ENCODE measurements around the gene ANKRD34A. TPM values are rescaled to one million over a fixed set of nuclear protein-coding genes. Genes with fewer than 3 reads are reported as not detected.

Gene ANKRD34A
- total and polyA plus RNA-seq, 2 of the 13 experiments (the other 11 are each of a cell fraction or from before 2014, with no cell fraction given): 0.05 to 0.07 TPM

DNA sequence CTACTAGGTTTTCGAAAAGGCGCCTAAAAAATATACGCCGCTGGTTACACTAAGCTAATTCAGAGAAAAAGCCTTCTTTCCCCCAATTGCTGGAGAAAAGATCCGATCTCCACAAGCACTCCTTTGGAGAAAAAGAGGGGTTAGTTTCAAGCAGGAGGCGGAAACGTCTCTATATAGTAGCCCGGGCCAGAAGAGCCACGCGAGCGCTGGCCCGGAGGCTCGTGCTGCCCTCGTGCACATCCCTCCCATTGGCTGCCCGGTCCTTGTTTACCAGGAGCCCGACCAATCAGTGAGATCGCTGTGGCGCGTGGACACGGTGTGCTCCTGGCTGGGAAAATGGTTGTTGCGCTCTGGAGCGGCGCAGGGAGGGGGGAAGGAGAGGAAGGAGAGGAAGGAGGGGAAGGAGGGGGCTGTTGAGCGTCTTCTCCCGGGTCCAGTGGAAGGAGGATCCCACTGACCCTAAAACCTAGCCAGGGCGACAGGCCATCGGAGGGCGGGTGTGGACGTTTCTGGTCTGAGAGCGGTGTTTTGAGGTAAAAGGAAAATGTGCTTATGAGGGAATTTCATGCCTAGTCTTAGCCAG is 32.1 kb upstream of the ANKRD34A start, which contains the start of gene TXNIP (continued):
- TF ChIP-seq, protein P1, sequence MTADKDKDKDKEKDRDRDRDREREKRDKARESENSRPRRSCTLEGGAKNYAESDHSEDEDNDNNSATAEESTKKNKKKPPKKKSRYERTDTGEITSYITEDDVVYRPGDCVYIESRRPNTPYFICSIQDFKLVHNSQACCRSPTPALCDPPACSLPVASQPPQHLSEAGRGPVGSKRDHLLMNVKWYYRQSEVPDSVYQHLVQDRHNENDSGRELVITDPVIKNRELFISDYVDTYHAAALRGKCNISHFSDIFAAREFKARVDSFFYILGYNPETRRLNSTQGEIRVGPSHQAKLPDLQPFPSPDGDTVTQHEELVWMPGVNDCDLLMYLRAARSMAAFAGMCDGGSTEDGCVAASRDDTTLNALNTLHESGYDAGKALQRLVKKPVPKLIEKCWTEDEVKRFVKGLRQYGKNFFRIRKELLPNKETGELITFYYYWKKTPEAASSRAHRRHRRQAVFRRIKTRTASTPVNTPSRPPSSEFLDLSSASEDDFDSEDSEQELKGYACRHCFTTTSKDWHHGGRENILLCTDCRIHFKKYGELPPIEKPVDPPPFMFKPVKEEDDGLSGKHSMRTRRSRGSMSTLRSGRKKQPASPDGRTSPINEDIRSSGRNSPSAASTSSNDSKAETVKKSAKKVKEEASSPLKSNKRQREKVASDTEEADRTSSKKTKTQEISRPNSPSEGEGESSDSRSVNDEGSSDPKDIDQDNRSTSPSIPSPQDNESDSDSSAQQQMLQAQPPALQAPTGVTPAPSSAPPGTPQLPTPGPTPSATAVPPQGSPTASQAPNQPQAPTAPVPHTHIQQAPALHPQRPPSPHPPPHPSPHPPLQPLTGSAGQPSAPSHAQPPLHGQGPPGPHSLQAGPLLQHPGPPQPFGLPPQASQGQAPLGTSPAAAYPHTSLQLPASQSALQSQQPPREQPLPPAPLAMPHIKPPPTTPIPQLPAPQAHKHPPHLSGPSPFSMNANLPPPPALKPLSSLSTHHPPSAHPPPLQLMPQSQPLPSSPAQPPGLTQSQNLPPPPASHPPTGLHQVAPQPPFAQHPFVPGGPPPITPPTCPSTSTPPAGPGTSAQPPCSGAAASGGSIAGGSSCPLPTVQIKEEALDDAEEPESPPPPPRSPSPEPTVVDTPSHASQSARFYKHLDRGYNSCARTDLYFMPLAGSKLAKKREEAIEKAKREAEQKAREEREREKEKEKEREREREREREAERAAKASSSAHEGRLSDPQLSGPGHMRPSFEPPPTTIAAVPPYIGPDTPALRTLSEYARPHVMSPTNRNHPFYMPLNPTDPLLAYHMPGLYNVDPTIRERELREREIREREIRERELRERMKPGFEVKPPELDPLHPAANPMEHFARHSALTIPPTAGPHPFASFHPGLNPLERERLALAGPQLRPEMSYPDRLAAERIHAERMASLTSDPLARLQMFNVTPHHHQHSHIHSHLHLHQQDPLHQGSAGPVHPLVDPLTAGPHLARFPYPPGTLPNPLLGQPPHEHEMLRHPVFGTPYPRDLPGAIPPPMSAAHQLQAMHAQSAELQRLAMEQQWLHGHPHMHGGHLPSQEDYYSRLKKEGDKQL (CRISPR knock-in tag; IDR thresholded peaks at IDR 0.05; ENCODE audit: low read depth): peak; percentile 68; the same call in 1 of the 2 replicates
- TF ChIP-seq HNRNPL (IDR thresholded peaks at IDR 0.05; ENCODE audit: low read depth, low read length) (no peak), ZNF12 (CRISPR knock-in tag; IDR thresholded peaks at IDR 0.05) (0 out of 2 replicates have a peak, but pooled peaks have one; percentile 9), GTF3A (CRISPR knock-in tag; conservative IDR thresholded peaks at IDR 0.05) (no peak; the same call in 1 of the 2 replicates), U2AF1 (optimal IDR thresholded peaks at IDR 0.05; ENCODE audit: low read depth, low read length) (no peak), PHF20 (CRISPR knock-in tag; IDR thresholded peaks at IDR 0.05) (0 out of 2 replicates have a peak, but pooled peaks have one; percentile 36)
- TF ChIP-seq, protein P2, sequence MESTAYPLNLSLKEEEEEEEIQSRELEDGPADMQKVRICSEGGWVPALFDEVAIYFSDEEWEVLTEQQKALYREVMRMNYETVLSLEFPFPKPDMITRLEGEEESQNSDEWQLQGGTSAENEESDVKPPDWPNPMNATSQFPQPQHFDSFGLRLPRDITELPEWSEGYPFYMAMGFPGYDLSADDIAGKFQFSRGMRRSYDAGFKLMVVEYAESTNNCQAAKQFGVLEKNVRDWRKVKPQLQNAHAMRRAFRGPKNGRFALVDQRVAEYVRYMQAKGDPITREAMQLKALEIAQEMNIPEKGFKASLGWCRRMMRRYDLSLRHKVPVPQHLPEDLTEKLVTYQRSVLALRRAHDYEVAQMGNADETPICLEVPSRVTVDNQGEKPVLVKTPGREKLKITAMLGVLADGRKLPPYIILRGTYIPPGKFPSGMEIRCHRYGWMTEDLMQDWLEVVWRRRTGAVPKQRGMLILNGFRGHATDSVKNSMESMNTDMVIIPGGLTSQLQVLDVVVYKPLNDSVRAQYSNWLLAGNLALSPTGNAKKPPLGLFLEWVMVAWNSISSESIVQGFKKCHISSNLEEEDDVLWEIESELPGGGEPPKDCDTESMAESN (CRISPR knock-in tag; conservative IDR thresholded peaks at IDR 0.05): peak; percentile 84
- TF ChIP-seq, protein P3, sequence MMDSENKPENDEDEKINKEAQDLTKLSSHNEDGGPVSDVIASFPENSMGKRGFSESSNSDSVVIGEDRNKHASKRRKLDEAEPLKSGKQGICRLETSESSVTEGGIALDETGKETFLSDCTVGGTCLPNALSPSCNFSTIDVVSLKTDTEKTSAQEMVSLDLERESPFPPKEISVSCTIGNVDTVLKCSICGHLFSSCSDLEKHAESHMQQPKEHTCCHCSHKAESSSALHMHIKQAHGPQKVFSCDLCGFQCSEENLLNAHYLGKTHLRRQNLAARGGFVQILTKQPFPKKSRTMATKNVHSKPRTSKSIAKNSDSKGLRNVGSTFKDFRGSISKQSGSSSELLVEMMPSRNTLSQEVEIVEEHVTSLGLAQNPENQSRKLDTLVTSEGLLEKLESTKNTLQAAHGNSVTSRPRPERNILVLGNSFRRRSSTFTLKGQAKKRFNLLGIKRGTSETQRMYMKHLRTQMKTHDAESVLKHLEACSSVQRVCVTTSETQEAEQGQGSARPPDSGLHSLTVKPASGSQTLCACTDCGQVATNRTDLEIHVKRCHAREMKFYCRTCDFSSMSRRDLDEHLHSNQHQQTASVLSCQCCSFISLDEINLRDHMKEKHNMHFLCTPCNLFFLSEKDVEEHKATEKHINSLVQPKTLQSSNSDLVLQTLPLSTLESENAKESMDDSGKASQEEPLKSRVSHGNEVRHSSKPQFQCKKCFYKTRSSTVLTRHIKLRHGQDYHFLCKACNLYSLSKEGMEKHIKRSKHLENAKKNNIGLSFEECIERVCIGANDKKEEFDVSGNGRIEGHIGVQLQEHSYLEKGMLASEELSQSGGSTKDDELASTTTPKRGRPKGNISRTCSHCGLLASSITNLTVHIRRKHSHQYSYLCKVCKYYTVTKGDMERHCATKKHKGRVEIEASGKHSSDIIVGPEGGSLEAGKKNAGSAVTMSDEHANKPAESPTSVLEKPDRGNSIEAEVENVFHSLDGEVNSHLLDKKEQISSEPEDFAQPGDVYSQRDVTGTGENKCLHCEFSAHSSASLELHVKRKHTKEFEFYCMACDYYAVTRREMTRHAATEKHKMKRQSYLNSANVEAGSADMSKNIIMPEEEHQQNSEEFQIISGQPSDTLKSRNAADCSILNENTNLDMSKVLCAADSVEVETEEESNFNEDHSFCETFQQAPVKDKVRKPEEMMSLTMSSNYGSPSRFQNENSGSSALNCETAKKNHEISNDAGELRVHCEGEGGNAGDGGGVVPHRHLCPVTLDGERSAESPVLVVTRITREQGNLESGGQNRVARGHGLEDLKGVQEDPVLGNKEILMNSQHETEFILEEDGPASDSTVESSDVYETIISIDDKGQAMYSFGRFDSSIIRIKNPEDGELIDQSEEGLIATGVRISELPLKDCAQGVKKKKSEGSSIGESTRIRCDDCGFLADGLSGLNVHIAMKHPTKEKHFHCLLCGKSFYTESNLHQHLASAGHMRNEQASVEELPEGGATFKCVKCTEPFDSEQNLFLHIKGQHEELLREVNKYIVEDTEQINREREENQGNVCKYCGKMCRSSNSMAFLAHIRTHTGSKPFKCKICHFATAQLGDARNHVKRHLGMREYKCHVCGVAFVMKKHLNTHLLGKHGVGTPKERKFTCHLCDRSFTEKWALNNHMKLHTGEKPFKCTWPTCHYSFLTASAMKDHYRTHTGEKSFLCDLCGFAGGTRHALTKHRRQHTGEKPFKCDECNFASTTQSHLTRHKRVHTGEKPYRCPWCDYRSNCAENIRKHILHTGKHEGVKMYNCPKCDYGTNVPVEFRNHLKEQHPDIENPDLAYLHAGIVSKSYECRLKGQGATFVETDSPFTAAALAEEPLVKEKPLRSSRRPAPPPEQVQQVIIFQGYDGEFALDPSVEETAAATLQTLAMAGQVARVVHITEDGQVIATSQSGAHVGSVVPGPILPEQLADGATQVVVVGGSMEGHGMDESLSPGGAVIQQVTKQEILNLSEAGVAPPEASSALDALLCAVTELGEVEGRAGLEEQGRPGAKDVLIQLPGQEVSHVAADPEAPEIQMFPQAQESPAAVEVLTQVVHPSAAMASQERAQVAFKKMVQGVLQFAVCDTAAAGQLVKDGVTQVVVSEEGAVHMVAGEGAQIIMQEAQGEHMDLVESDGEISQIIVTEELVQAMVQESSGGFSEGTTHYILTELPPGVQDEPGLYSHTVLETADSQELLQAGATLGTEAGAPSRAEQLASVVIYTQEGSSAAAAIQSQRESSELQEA (CRISPR knock-in tag; IDR thresholded peaks at IDR 0.05; ENCODE audit: not compliant biosample characterization): no peak
